ENCODE data around the gene MACROD1. TPM values are rescaled to one million over a fixed set of nuclear protein-coding genes. Genes with fewer than 3 reads are reported as not detected.
A peak's percentile ranks its signal among the peaks of the same experiment; 100 is the strongest.

MACROD1 gene
- total RNA-seq, 6 experiments from 2014 or later: 11.8 to 17.0 (median 13.1) TPM

GRCh38 chr11:64192434-64192833 lies 26.5 kb upstream of the MACROD1 start:
- no peaks in the 10 kb centered on the region for H3K27me3 Mint-ChIP-seq (ENCODE audit: insufficient read depth)
- no peak overlapping the region for H3K27ac Mint-ChIP-seq
- H3K36me3 Mint-ChIP-seq (ENCODE audit: low read depth): peaks cover 29% of the 10 kb centered on the region
- H3K4me3 Mint-ChIP-seq: no peak overlapping the region
- DNase-seq: no peak
- H3K4me1 Mint-ChIP-seq (ENCODE audit: low read depth): peaks cover 6% of the 10 kb centered on the region
- H3K9me3 Mint-ChIP-seq: no peaks in the 10 kb centered on the region
- TF ChIP-seq CTCF (IDR thresholded peaks at IDR 0.05): no peak

- no peak for DNase-seq
- Mint-ChIP-seq H3K36me3 (ENCODE audit: low read depth) (peaks cover 11% of the 10 kb centered on the region; the same call in 1 of the 2 replicates), H3K4me1 (ENCODE audit: low read depth) (peaks cover 36% of the 10 kb centered on the region), H3K27ac (no peak overlapping the region), H3K4me3 (no peak overlapping the region), H3K27me3 (ENCODE audit: insufficient read depth) (no peaks in the 10 kb centered on the region; the same call in 1 of the 2 replicates), H3K9me3 (no peaks in the 10 kb centered on the region)
- TF ChIP-seq CTCF (IDR thresholded peaks at IDR 0.05): no peak
Measured at GRCh38 chr11:64186492-64187165, 20.7 kb upstream of the MACROD1 start.

- Mint-ChIP-seq H3K4me1 (ENCODE audit: low read depth) (peaks cover 43% of the 10 kb centered on the region), H3K27me3 (ENCODE audit: insufficient read depth) (no peaks in the 10 kb centered on the region; the same call in 1 of the 2 replicates), H3K4me3 (peak within 1 kb of the TSS; percentile 96), H3K27ac (peak within 1 kb of the TSS; percentile 97), H3K9me3 (no peaks in the 10 kb centered on the region), H3K36me3 (ENCODE audit: low read depth) (peaks cover 11% of the 10 kb centered on the region; the same call in 1 of the 2 replicates)
- TF ChIP-seq CTCF (IDR thresholded peaks at IDR 0.05): peak; percentile 56
- DNase-seq: peak; percentile 100
Measured at GRCh38 chr11:64185693-64186491, 20.0 kb upstream of the MACROD1 start, which contains the start of gene STIP1. Gene STIP1 (plus strand): TSS chr11:64186171. CDS start chr11:64186262, 91 bp downstream.

- DNase-seq: peak; percentile 85
- peak; percentile 10; the same call in 1 of the 2 replicates for TF ChIP-seq CTCF (IDR thresholded peaks at IDR 0.05)
- H3K4me1 Mint-ChIP-seq (ENCODE audit: low read depth): peaks cover 47% of the 10 kb centered on the region
- peak overlapping the region; percentile 97 for H3K27ac Mint-ChIP-seq
- no peaks in the 10 kb centered on the region; the same call in 1 of the 2 replicates for H3K27me3 Mint-ChIP-seq (ENCODE audit: insufficient read depth)
- peak overlapping the region; percentile 96 for H3K4me3 Mint-ChIP-seq
- no peaks in the 10 kb centered on the region for H3K9me3 Mint-ChIP-seq
- H3K36me3 Mint-ChIP-seq (ENCODE audit: low read depth): peaks cover 11% of the 10 kb centered on the region; the same call in 1 of the 2 replicates
Measured at GRCh38 chr11:64185175-64185692, 19.3 kb upstream of the MACROD1 start.

GRCh38 chr11:64183890-64184289 lies 18.0 kb upstream of the MACROD1 start:
- no peak for TF ChIP-seq CTCF (IDR thresholded peaks at IDR 0.05)
- Mint-ChIP-seq H3K27ac (no peak overlapping the region; the same call in 1 of the 2 replicates), H3K27me3 (ENCODE audit: insufficient read depth) (no peaks in the 10 kb centered on the region; the same call in 1 of the 2 replicates), H3K36me3 (ENCODE audit: low read depth) (peaks cover 13% of the 10 kb centered on the region; the same call in 1 of the 2 replicates), H3K4me1 (ENCODE audit: low read depth) (peaks cover 41% of the 10 kb centered on the region), H3K4me3 (peak overlapping the region; percentile 96), H3K9me3 (no peaks in the 10 kb centered on the region)
- DNase-seq: no peak
